WTC11 (cell line): ENCODE results near the gene NUDT3. TPM values are rescaled to one million over a fixed set of nuclear protein-coding genes. Genes with fewer than 3 reads are reported as not detected.

Source experiments
- ATAC-seq: fragments of 200-7000 bp; cut with Tn5 transposase; 2 replicates; pipeline ENCODE4 v1.10.0; 2021; ENCODE audit warnings: mild to moderate bottlenecking, moderate library complexity
- CTCF ChIA-PET: fragments of 300-600 bp; sonication (Branson Sonifier 250); formaldehyde crosslinking; loops from one replicate; lab custom pipeline; 2021; ENCODE audit warnings: antibody characterized with exemption; lab: Charles Lee
- POLR2A ChIA-PET: fragments of 350-600 bp; sonication (Branson Sonifier 250); formaldehyde crosslinking; loops from one replicate; lab custom pipeline; 2021; ENCODE audit warnings: antibody characterized with exemption; lab: Charles Lee
- DNase-seq: peaks from one replicate; pipeline ENCODE4 v3.0.0; 2021; ENCODE audit warnings: low spot score
- H3K27ac Mint-ChIP-seq: 2 replicates; pipeline ENCODE4 v1.8.0; 2021; ENCODE audit warnings: mixed read lengths
- H3K27me3 Mint-ChIP-seq: 2 replicates; pipeline ENCODE4 v1.8.0; 2021; ENCODE audit warnings: low read depth, mild to moderate bottlenecking, moderate library complexity, mixed read lengths
- H3K36me3 Mint-ChIP-seq: 2 replicates; pipeline ENCODE4 v1.8.0; 2021; ENCODE audit warnings: mixed read lengths
- H3K4me1 Mint-ChIP-seq: 2 replicates; pipeline ENCODE4 v1.8.0; 2022; ENCODE audit warnings: mixed read lengths
- H3K4me3 Mint-ChIP-seq: 2 replicates; pipeline ENCODE4 v1.8.0; 2021; ENCODE audit warnings: mild to moderate bottlenecking, moderate library complexity, mixed read lengths
- H3K9me3 Mint-ChIP-seq: 2 replicates; pipeline ENCODE4 v1.8.0; 2021; ENCODE audit warnings: mixed read lengths
- ETV6 ChIP-seq: sonication (generic); formaldehyde crosslinking; IDR thresholded peaks from 2 replicates; pipeline ENCODE4 v1.8.1; 2022; ENCODE audit warnings: mild to moderate bottlenecking, missing genetic modification reagents
- FOXJ3 ChIP-seq: sonication (generic); formaldehyde crosslinking; IDR thresholded peaks from 2 replicates; pipeline ENCODE4 v1.9.0; 2021; ENCODE audit warnings: missing genetic modification reagents, mild to moderate bottlenecking, borderline replicate concordance
- FOXK1 ChIP-seq: sonication (generic); formaldehyde crosslinking; IDR thresholded peaks from 2 replicates; pipeline ENCODE4 v1.8.0; 2022; ENCODE audit warnings: mild to moderate bottlenecking, moderate library complexity, missing genetic modification reagents
- GRHL2 ChIP-seq: fragments of 250-450 bp; sonication (Bioruptor Pico); IDR thresholded peaks from 2 replicates; pipeline ENCODE4 v1.8.0; 2022; ENCODE audit warnings: mild to moderate bottlenecking, moderate library complexity; ENCODE audit not compliant: insufficient replicate concordance, severe bottlenecking
- MYBL2 ChIP-seq: sonication (generic); formaldehyde crosslinking; IDR thresholded peaks from 2 replicates; pipeline ENCODE4 v1.8.1; 2023; ENCODE audit warnings: mild to moderate bottlenecking, moderate library complexity, missing genetic modification reagents
- NFYB ChIP-seq: sonication (generic); formaldehyde crosslinking; conservative IDR thresholded peaks from 2 replicates; pipeline ENCODE4 v1.8.0; 2022; ENCODE audit warnings: low read depth, missing genetic modification reagents
- RORB ChIP-seq: fragments of 250-450 bp; sonication (Bioruptor Pico); IDR thresholded peaks from 2 replicates; pipeline ENCODE4 v1.9.0; 2021; ENCODE audit warnings: mild to moderate bottlenecking
- SOX15 ChIP-seq: fragments of 250-450 bp; sonication (Bioruptor Pico); IDR thresholded peaks from 2 replicates; pipeline ENCODE4 v1.9.0; 2021; ENCODE audit warnings: mild to moderate bottlenecking
- total RNA-seq: library from RNA; stranded (reverse); gene quantifications from 3 replicates; pipeline ENCODE4 v1.2.3, GENCODE V29; 2021
- TF ChIP-seq, protein P1 (sequence below): fragments of 250-450 bp; sonication (Bioruptor Pico); conservative IDR thresholded peaks from 2 replicates; pipeline ENCODE4 v1.9.0; 2021; ENCODE audit warnings: mild to moderate bottlenecking
- TF ChIP-seq, protein P2 (sequence below): sonication (generic); formaldehyde crosslinking; IDR thresholded peaks from 2 replicates; pipeline ENCODE4 v1.8.1; 2022; ENCODE audit warnings: low read depth, missing genetic modification reagents, borderline replicate concordance
- TF ChIP-seq, protein P3 (sequence below): sonication (generic); formaldehyde crosslinking; IDR thresholded peaks from 2 replicates; pipeline ENCODE4 v1.8.1; 2023; ENCODE audit warnings: mild to moderate bottlenecking, missing genetic modification reagents, moderate library complexity
- TF ChIP-seq, protein P4 (sequence below): sonication (generic); formaldehyde crosslinking; IDR thresholded peaks from 2 replicates; pipeline ENCODE4 v1.8.1; 2023; ENCODE audit warnings: mild to moderate bottlenecking, missing genetic modification reagents
- TF ChIP-seq, protein P5 (sequence below): sonication (generic); formaldehyde crosslinking; IDR thresholded peaks from 2 replicates; pipeline ENCODE4 v1.8.1; 2022; ENCODE audit warnings: mild to moderate bottlenecking, moderate library complexity, missing genetic modification reagents
- TF ChIP-seq, protein P6 (sequence below): sonication (generic); formaldehyde crosslinking; IDR thresholded peaks from 2 replicates; pipeline ENCODE4 v1.8.0; 2022; ENCODE audit warnings: mild to moderate bottlenecking, missing genetic modification reagents
- TF ChIP-seq, protein P7 (sequence below): sonication (generic); formaldehyde crosslinking; IDR thresholded peaks from 2 replicates; pipeline ENCODE4 v1.8.0; 2023; ENCODE audit warnings: missing genetic modification reagents
- TF ChIP-seq, protein P8 (sequence below): sonication (generic); formaldehyde crosslinking; IDR thresholded peaks from 2 replicates; pipeline ENCODE4 v1.8.1; 2023; ENCODE audit warnings: mild to moderate bottlenecking, missing genetic modification reagents, borderline replicate concordance

The NUDT3 gene
- total RNA-seq, 1 experiment from 2014 or later, result 30.0 TPM

DNA sequence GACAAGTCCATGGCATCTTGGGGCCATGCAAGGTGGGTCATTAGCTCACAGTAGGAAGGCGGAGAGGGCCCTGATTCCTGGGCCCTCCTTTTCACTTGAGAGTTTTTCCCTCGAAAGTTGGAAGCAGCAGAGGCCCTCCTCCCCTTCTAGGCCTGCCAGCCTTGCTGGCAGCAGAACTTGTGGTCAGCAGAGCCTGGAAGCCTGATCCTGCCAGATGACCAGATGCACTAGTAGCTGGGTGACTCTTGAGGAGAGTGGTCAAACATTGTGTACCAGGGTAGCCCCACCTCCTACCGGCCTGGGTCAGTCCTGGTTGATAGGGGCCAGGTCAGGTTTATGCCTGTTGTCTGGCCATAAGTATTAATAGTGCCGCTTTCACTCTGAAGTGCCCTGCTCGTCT lies 159.6 kb downstream of the NUDT3 start:
- Mint-ChIP-seq H3K4me1 (peaks cover 36% of the 10 kb centered on the region), H3K9me3 (no peaks in the 10 kb centered on the region), H3K27me3 (no peaks in the 10 kb centered on the region), H3K4me3 (no peak overlapping the region; the same call in 1 of the 2 replicates), H3K36me3 (no peaks in the 10 kb centered on the region), H3K27ac (0 out of 2 replicates have a peak overlapping the region, but pooled peaks have one; percentile 74)
- ATAC-seq (no peak), DNase-seq (no peak)
- ChIA-PET CTCF (interaction anchor here (1.2 to 1.5 kb wide), 4 partner anchors 17 to 69 kb away, joined by 3 to 10 read pairs (median 4); no protein-coding TSS in a partner anchor), POLR2A (interaction anchor here (1.0 to 2.5 kb wide), 4 partner anchors 9 to 31 kb away, joined by 3 to 17 read pairs (median 6); partner anchors contain the start of gene SMIM29)
- TF ChIP-seq NFYB (CRISPR knock-in tag) (no peak), GRHL2 (no peak)
- TF ChIP-seq, protein P1, sequence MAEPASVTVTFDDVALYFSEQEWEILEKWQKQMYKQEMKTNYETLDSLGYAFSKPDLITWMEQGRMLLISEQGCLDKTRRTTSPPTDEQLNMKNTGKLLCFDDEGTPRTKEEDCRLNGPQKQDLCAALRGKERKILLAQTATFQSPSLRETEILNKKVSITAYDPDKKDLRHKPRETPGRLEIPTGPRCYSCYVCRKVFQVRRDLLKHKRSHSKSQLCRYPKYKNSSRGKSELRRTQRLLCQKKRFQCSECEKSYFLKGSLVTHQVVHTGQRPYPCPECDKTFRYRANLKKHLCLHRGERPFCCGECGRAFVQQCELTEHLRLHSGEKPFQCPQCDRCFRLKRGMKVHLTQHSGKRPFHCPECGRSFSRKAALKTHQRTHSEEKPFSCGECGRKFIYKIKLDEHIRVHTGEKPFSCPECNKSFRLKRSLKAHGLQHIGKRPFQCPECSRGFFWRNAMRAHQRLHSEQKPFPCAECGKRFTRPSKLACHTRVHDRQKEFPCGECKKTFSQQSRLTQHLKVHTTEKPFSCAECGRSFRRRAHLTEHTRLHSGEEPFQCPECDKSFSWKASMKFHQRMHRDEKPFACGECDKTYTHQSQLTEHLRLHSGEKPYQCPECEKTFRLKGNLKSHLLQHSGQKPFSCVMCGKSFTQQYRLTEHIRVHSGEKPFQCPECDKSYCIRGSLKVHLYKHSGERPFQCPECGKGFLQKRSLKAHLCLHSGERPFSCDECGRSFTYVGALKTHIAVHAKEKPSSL (CRISPR knock-in tag), result no peak
- TF ChIP-seq, protein P2, sequence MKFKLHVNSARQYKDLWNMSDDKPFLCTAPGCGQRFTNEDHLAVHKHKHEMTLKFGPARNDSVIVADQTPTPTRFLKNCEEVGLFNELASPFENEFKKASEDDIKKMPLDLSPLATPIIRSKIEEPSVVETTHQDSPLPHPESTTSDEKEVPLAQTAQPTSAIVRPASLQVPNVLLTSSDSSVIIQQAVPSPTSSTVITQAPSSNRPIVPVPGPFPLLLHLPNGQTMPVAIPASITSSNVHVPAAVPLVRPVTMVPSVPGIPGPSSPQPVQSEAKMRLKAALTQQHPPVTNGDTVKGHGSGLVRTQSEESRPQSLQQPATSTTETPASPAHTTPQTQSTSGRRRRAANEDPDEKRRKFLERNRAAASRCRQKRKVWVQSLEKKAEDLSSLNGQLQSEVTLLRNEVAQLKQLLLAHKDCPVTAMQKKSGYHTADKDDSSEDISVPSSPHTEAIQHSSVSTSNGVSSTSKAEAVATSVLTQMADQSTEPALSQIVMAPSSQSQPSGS (CRISPR knock-in tag), result no peak
- TF ChIP-seq, protein P3, sequence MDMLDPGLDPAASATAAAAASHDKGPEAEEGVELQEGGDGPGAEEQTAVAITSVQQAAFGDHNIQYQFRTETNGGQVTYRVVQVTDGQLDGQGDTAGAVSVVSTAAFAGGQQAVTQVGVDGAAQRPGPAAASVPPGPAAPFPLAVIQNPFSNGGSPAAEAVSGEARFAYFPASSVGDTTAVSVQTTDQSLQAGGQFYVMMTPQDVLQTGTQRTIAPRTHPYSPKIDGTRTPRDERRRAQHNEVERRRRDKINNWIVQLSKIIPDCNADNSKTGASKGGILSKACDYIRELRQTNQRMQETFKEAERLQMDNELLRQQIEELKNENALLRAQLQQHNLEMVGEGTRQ (CRISPR knock-in tag), result no peak
- TF ChIP-seq, protein P4, sequence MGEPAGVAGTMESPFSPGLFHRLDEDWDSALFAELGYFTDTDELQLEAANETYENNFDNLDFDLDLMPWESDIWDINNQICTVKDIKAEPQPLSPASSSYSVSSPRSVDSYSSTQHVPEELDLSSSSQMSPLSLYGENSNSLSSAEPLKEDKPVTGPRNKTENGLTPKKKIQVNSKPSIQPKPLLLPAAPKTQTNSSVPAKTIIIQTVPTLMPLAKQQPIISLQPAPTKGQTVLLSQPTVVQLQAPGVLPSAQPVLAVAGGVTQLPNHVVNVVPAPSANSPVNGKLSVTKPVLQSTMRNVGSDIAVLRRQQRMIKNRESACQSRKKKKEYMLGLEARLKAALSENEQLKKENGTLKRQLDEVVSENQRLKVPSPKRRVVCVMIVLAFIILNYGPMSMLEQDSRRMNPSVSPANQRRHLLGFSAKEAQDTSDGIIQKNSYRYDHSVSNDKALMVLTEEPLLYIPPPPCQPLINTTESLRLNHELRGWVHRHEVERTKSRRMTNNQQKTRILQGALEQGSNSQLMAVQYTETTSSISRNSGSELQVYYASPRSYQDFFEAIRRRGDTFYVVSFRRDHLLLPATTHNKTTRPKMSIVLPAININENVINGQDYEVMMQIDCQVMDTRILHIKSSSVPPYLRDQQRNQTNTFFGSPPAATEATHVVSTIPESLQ (CRISPR knock-in tag), result no peak

DNA sequence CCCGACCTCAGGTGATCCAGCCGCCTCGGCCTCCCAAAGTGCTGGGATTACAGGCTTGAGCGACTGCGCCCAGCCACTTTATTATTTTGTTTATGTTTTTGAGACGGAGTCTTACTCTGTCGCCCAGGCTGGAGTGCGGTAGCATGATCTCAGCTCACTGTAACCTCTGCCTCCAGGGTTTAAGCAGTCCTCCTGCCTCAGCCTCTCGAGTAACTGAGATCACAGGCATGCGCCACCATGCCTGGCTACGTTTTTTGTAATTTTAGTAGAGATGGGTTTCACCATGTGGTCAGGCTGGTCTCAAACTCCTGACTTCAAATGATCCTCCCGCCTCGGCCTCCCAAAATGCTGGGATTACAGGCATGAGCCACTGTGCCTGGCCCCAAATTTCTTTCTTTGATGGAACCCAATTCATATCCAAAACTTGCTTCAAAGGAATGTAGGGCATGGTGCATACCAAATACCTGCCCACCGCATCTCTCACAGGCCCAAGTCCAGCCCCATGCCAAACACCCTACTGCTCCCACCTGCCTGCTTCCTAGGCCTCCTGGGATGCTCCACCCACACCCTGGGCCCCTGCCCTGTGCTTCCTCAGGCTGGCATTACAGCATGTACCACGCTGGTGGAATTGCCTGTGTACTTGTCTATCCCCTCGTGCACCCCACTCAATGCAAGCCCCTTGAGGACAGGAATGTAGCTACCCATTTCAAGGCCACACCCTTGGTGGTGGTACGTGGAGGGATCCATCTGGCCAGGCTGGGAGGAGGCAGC lies 160.7 kb downstream of the NUDT3 start:
- ChIA-PET POLR2A (no interaction called here), CTCF (interaction anchor here (0.6 to 1.2 kb wide), 3 partner anchors 26 to 537 kb away, joined by 3 to 4 read pairs (median 3); no protein-coding TSS in a partner anchor)
- Mint-ChIP-seq H3K27me3 (no peaks in the 10 kb centered on the region), H3K27ac (peak overlapping the region; percentile 36; the same call in 1 of the 2 replicates), H3K4me3 (no peak overlapping the region), H3K36me3 (no peaks in the 10 kb centered on the region), H3K4me1 (peaks cover 47% of the 10 kb centered on the region), H3K9me3 (no peaks in the 10 kb centered on the region)
- DNase-seq (no peak), ATAC-seq (no peak)
- TF ChIP-seq RORB (CRISPR knock-in tag), result no peak
- no peak for TF ChIP-seq FOXJ3
- TF ChIP-seq FOXK1 (CRISPR knock-in tag), result no peak
- TF ChIP-seq, protein P5, sequence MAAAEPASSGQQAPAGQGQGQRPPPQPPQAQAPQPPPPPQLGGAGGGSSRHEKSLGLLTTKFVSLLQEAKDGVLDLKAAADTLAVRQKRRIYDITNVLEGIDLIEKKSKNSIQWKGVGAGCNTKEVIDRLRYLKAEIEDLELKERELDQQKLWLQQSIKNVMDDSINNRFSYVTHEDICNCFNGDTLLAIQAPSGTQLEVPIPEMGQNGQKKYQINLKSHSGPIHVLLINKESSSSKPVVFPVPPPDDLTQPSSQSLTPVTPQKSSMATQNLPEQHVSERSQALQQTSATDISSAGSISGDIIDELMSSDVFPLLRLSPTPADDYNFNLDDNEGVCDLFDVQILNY, result no peak
- TF ChIP-seq SOX15 (CRISPR knock-in tag), result no peak
- no peak for TF ChIP-seq ETV6 (CRISPR knock-in tag)
- TF ChIP-seq, protein P6, sequence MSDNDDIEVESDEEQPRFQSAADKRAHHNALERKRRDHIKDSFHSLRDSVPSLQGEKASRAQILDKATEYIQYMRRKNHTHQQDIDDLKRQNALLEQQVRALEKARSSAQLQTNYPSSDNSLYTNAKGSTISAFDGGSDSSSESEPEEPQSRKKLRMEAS (CRISPR knock-in tag), result no peak
- TF ChIP-seq, protein P7, sequence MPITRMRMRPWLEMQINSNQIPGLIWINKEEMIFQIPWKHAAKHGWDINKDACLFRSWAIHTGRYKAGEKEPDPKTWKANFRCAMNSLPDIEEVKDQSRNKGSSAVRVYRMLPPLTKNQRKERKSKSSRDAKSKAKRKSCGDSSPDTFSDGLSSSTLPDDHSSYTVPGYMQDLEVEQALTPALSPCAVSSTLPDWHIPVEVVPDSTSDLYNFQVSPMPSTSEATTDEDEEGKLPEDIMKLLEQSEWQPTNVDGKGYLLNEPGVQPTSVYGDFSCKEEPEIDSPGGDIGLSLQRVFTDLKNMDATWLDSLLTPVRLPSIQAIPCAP (CRISPR knock-in tag), result no peak
- TF ChIP-seq, protein P2 (CRISPR knock-in tag), result no peak
- TF ChIP-seq MYBL2 (CRISPR knock-in tag), result no peak
- TF ChIP-seq, protein P8, sequence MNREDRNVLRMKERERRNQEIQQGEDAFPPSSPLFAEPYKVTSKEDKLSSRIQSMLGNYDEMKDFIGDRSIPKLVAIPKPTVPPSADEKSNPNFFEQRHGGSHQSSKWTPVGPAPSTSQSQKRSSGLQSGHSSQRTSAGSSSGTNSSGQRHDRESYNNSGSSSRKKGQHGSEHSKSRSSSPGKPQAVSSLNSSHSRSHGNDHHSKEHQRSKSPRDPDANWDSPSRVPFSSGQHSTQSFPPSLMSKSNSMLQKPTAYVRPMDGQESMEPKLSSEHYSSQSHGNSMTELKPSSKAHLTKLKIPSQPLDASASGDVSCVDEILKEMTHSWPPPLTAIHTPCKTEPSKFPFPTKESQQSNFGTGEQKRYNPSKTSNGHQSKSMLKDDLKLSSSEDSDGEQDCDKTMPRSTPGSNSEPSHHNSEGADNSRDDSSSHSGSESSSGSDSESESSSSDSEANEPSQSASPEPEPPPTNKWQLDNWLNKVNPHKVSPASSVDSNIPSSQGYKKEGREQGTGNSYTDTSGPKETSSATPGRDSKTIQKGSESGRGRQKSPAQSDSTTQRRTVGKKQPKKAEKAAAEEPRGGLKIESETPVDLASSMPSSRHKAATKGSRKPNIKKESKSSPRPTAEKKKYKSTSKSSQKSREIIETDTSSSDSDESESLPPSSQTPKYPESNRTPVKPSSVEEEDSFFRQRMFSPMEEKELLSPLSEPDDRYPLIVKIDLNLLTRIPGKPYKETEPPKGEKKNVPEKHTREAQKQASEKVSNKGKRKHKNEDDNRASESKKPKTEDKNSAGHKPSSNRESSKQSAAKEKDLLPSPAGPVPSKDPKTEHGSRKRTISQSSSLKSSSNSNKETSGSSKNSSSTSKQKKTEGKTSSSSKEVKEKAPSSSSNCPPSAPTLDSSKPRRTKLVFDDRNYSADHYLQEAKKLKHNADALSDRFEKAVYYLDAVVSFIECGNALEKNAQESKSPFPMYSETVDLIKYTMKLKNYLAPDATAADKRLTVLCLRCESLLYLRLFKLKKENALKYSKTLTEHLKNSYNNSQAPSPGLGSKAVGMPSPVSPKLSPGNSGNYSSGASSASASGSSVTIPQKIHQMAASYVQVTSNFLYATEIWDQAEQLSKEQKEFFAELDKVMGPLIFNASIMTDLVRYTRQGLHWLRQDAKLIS, result no peak
